ENCODE data around the gene LYPD1.

Gene LYPD1

GRCh38 chr2:132636346-132636745, 33.7 kb downstream of the LYPD1 start:
- in situ Hi-C loops (cut with HindIII; ENCODE audit: low sequenced_read_pairs), result no loop called here
- no peak for TF ChIP-seq CTCF (IDR thresholded peaks at IDR 0.05; ENCODE audit: low read depth, low read length)
- no peak for DNase-seq (ENCODE audit: low read depth, low spot score)
- no peak overlapping the region for H3K4me3 ChIP-seq (ENCODE audit: low read depth, low read length)

GRCh38 chr2:132633635-132634034, 36.4 kb downstream of the LYPD1 start:
- DNase-seq (ENCODE audit: low read depth, low spot score), result no peak
- in situ Hi-C loops (cut with HindIII; ENCODE audit: low sequenced_read_pairs), result no loop called here
- no peak for TF ChIP-seq CTCF (IDR thresholded peaks at IDR 0.05; ENCODE audit: low read depth, low read length)
- H3K4me3 ChIP-seq (ENCODE audit: low read depth, low read length), result no peak overlapping the region

GRCh38 chr2:132632000-132632649, 37.9 kb downstream of the LYPD1 start:
- no peak for TF ChIP-seq CTCF (IDR thresholded peaks at IDR 0.05; ENCODE audit: low read depth, low read length)
- in situ Hi-C loops (cut with HindIII; ENCODE audit: low sequenced_read_pairs), result no loop called here

GRCh38 chr2:132627536-132627935, 42.5 kb downstream of the LYPD1 start:
- DNase-seq (ENCODE audit: low read depth, low spot score), result peak; percentile 9
- no peak overlapping the region for H3K4me3 ChIP-seq (ENCODE audit: low read depth, low read length)
- in situ Hi-C loops (cut with HindIII; ENCODE audit: low sequenced_read_pairs), result no loop called here
- no peak for TF ChIP-seq CTCF (IDR thresholded peaks at IDR 0.05; ENCODE audit: low read depth, low read length)

More at GRCh38 chr2:132632000-132632649, 37.9 kb downstream of the LYPD1 start:
- peak; percentile 54 for DNase-seq (ENCODE audit: low read depth, low spot score)
- H3K4me3 ChIP-seq (ENCODE audit: low read depth, low read length), result no peak overlapping the region

GRCh38 chr2:132623096-132623839, 46.7 kb downstream of the LYPD1 start:
- H3K4me3 ChIP-seq (ENCODE audit: low read depth, low read length), result no peak overlapping the region
- peak; percentile 85 for DNase-seq (ENCODE audit: low read depth, low spot score)
- in situ Hi-C loops (cut with HindIII; ENCODE audit: low sequenced_read_pairs), result no loop called here
- no peak for TF ChIP-seq CTCF (IDR thresholded peaks at IDR 0.05; ENCODE audit: low read depth, low read length)

- no peak for DNase-seq (ENCODE audit: low read depth, low spot score)
- in situ Hi-C loops (cut with HindIII; ENCODE audit: low sequenced_read_pairs), result no loop called here
- H3K4me3 ChIP-seq (ENCODE audit: low read depth, low read length), result no peak overlapping the region
- TF ChIP-seq CTCF (IDR thresholded peaks at IDR 0.05; ENCODE audit: low read depth, low read length), result no peak
Observed at GRCh38 chr2:132621131-132621875, 48.7 kb downstream of the LYPD1 start.

Measured in astrocyte of the spinal cord (primary cell).